K562 (cell line): ENCODE measurements around the gene KLK1. TPM values are rescaled to one million over a fixed set of nuclear protein-coding genes. Genes with fewer than 3 reads are reported as not detected.
A peak's percentile ranks its signal among the peaks of the same experiment; 100 is the strongest.

ENCODE experiments used
- ARID1B ChIP-seq: fragments of 450-650 bp; IDR thresholded peaks from 2 replicates; pipeline ENCODE4 v1.6.1; 2016; ENCODE audit warnings: antibody characterized with exemption, mild to moderate bottlenecking, inconsistent platforms
- CBFA2T2 ChIP-seq: fragments of 450-650 bp; conservative IDR thresholded peaks from 2 replicates; pipeline ENCODE4 v1.6.1; 2017; ENCODE audit warnings: mild to moderate bottlenecking
- CXXC5 ChIP-seq: fragments of 250-450 bp; sonication (Bioruptor Pico); IDR thresholded peaks from 2 replicates; pipeline ENCODE4 v1.8.0; 2022; ENCODE audit warnings: inconsistent platforms, mild to moderate bottlenecking, moderate library complexity
- EP400 ChIP-seq: fragments of 450-650 bp; IDR thresholded peaks from 2 replicates; pipeline ENCODE4 v1.6.1; 2017; ENCODE audit warnings: antibody characterized with exemption, mild to moderate bottlenecking, moderate library complexity
- FOXM1 ChIP-seq, 2 experiments: fragments of 450-650 bp in 1 of 2; sonication (generic) in 1 of 2; formaldehyde crosslinking in 1 of 2; IDR thresholded peaks; 2 replicates each; pipeline versions ENCODE4 v1.6.1 to v1.9.0; 2017 to 2022; ENCODE audit warnings: low read depth in 2 of 2, mild to moderate bottlenecking in 2 of 2, missing genetic modification reagents in 1 of 2, moderate library complexity in 1 of 2
- L3MBTL2 ChIP-seq: fragments of 450-650 bp; IDR thresholded peaks from 2 replicates; pipeline ENCODE4 v1.6.1; 2016; ENCODE audit warnings: mild to moderate bottlenecking, moderate library complexity
- MYC ChIP-seq, 2 experiments: fragments of 250-450 bp in 1 of 2; sonication (Bioruptor Pico) in 1 of 2; IDR thresholded peaks; 2 replicates each; pipeline versions ENCODE4 v1.5.1 to v1.6.1; 2012 to 2021; ENCODE audit warnings: low read depth in 2 of 2, borderline replicate concordance in 1 of 2, improper control_type of control experiment in 1 of 2, low read length in 1 of 2, mild to moderate bottlenecking in 1 of 2, moderate library complexity in 1 of 2
- NCOA1 ChIP-seq: fragments of 450-650 bp; IDR thresholded peaks from 2 replicates; pipeline ENCODE4 v1.6.1; 2016; ENCODE audit warnings: low read depth
- NFE2L1 ChIP-seq: fragments of 450-650 bp; IDR thresholded peaks from 2 replicates; pipeline ENCODE4 v1.6.1; 2016; ENCODE audit warnings: missing genetic modification characterization, low read depth, mild to moderate bottlenecking, missing compliant biosample characterization, moderate library complexity, borderline replicate concordance
- NRF1 ChIP-seq, 2 experiments: fragments of 450-650 bp; IDR thresholded peaks in 1 of 2; conservative IDR thresholded peaks in 1 of 2; 2 replicates each; pipeline ENCODE4 v1.6.1; 2014; ENCODE audit warnings: mild to moderate bottlenecking in 2 of 2
- SMARCE1 ChIP-seq: fragments of 450-650 bp; IDR thresholded peaks from 2 replicates; pipeline ENCODE4 v1.7.1; 2016; ENCODE audit warnings: mild to moderate bottlenecking
- ZEB2 ChIP-seq: fragments of 450-650 bp; IDR thresholded peaks from 2 replicates; pipeline ENCODE4 v1.6.1; 2016
- polyA plus RNA-seq, 8 experiments: library from polyadenylated mRNA; depleted of rRNA in 4 of 8; stranded (reverse) in 5 of 8; unstranded in 3 of 8; fragments of >200 nt; fragmentation: Nextera tagmentation in 2 of 8; fragmentation: Illumina TruSeq in 1 of 8; extraction: Ambion mirVana in 2 of 8; extraction: Trizol in 1 of 8; gene quantifications; 2 replicates each; pipeline versions ENCODE4 v1.2.1 to v1.2.3, GENCODE V29; 2011 to 2014; ENCODE audit warnings: inconsistent platforms in 1 of 8, missing spikeins in 1 of 8
- total RNA-seq, 7 experiments: library from RNA; depleted of rRNA in 6 of 7; stranded (reverse); fragments of >200 nt in 6 of 7; fragmentation: Illumina TruSeq in 2 of 7; extraction: Trizol in 2 of 7; gene quantifications; 2 replicates each; pipeline versions ENCODE4 v1.2.1 to v1.2.3, GENCODE V29; 2011 to 2021; ENCODE audit warnings: low replicate concordance in 1 of 7
- TF ChIP-seq, protein P1 (sequence below): fragments of 200-800 bp; sonication (Bioruptor generic); IDR thresholded peaks from 2 replicates; pipeline ENCODE4 v1.6.1; 2017; ENCODE audit warnings: missing genetic modification characterization, missing compliant biosample characterization
- TF ChIP-seq, protein P2 (sequence below): fragments of 250-450 bp; sonication (Bioruptor Pico); IDR thresholded peaks from 2 replicates; pipeline ENCODE4 v1.4.0; 2020
- TF ChIP-seq, protein P3 (sequence below): sonication (generic); formaldehyde crosslinking; IDR thresholded peaks from 2 replicates; pipeline ENCODE4 v1.8.0; 2023; ENCODE audit warnings: missing genetic modification reagents, mild to moderate bottlenecking, borderline replicate concordance
- TF ChIP-seq, protein P4 (sequence below): fragments of 450-650 bp; IDR thresholded peaks from 2 replicates; pipeline ENCODE4 v1.7.0; 2016; ENCODE audit warnings: borderline replicate concordance

KLK1 gene
- total and polyA plus RNA-seq, 9 of the 15 experiments (the other 6 are each of a cell fraction or from before 2014, with no cell fraction given) = 0.87 to 15.4 (median 9.1) TPM

DNA sequence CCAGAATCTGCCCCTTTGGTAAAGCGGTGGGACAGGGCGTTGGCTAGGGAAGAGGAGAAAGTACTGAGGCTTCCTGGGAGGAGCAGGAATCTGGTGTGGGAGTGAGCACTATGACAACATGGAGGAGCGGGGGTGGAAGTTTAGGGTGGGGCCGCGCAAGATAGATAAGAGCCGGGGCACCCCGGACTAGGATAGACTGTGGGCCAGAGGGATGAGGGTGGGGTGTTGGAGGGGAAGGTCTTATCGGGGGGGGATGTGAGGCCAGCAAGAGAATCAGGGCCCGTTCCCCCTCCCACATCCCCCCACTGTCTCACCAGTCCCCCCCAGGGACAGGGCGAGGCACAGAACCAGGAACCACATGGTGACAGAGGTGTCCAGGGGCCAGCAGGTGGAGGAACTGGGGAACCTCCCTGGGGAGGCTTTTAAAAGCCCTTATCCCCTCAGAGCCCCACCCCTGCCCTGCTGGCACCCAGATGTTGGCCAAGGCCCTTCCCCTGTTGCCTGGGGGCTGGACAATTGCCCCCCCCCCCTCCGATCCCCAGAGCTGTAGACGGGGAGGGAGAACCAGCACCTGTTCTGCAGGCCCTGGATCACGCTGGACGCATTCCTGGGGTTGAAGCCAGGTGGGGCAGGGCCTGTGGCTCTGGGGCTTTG, at the start of gene KLK1 (continued):
- TF ChIP-seq ARID1B = peak; percentile 83
- TF ChIP-seq, protein P1, sequence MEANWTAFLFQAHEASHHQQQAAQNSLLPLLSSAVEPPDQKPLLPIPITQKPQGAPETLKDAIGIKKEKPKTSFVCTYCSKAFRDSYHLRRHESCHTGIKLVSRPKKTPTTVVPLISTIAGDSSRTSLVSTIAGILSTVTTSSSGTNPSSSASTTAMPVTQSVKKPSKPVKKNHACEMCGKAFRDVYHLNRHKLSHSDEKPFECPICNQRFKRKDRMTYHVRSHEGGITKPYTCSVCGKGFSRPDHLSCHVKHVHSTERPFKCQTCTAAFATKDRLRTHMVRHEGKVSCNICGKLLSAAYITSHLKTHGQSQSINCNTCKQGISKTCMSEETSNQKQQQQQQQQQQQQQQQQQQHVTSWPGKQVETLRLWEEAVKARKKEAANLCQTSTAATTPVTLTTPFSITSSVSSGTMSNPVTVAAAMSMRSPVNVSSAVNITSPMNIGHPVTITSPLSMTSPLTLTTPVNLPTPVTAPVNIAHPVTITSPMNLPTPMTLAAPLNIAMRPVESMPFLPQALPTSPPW = peak; percentile 91
- TF ChIP-seq FOXM1 (IDR thresholded peaks at IDR 0.05; ENCODE audit: low read depth) = 0 out of 2 replicates have a peak, but pooled peaks have one; percentile 24
- no peak for TF ChIP-seq FOXM1 (CRISPR knock-in tag; IDR thresholded peaks at IDR 0.05; ENCODE audit: low read depth)
- TF ChIP-seq SMARCE1 = peak; percentile 87
- TF ChIP-seq, protein P2, sequence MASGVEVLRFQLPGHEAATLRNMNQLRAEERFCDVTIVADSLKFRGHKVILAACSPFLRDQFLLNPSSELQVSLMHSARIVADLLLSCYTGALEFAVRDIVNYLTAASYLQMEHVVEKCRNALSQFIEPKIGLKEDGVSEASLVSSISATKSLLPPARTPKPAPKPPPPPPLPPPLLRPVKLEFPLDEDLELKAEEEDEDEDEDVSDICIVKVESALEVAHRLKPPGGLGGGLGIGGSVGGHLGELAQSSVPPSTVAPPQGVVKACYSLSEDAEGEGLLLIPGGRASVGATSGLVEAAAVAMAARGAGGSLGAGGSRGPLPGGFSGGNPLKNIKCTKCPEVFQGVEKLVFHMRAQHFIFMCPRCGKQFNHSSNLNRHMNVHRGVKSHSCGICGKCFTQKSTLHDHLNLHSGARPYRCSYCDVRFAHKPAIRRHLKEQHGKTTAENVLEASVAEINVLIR (CRISPR knock-in tag) = no peak
- peak; percentile 42; the same call in 1 of the 2 replicates for TF ChIP-seq ZEB2
- TF ChIP-seq, protein P3, sequence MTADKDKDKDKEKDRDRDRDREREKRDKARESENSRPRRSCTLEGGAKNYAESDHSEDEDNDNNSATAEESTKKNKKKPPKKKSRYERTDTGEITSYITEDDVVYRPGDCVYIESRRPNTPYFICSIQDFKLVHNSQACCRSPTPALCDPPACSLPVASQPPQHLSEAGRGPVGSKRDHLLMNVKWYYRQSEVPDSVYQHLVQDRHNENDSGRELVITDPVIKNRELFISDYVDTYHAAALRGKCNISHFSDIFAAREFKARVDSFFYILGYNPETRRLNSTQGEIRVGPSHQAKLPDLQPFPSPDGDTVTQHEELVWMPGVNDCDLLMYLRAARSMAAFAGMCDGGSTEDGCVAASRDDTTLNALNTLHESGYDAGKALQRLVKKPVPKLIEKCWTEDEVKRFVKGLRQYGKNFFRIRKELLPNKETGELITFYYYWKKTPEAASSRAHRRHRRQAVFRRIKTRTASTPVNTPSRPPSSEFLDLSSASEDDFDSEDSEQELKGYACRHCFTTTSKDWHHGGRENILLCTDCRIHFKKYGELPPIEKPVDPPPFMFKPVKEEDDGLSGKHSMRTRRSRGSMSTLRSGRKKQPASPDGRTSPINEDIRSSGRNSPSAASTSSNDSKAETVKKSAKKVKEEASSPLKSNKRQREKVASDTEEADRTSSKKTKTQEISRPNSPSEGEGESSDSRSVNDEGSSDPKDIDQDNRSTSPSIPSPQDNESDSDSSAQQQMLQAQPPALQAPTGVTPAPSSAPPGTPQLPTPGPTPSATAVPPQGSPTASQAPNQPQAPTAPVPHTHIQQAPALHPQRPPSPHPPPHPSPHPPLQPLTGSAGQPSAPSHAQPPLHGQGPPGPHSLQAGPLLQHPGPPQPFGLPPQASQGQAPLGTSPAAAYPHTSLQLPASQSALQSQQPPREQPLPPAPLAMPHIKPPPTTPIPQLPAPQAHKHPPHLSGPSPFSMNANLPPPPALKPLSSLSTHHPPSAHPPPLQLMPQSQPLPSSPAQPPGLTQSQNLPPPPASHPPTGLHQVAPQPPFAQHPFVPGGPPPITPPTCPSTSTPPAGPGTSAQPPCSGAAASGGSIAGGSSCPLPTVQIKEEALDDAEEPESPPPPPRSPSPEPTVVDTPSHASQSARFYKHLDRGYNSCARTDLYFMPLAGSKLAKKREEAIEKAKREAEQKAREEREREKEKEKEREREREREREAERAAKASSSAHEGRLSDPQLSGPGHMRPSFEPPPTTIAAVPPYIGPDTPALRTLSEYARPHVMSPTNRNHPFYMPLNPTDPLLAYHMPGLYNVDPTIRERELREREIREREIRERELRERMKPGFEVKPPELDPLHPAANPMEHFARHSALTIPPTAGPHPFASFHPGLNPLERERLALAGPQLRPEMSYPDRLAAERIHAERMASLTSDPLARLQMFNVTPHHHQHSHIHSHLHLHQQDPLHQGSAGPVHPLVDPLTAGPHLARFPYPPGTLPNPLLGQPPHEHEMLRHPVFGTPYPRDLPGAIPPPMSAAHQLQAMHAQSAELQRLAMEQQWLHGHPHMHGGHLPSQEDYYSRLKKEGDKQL (CRISPR knock-in tag) = 0 out of 2 replicates have a peak, but pooled peaks have one; percentile 64
- no peak for TF ChIP-seq CBFA2T2
- TF ChIP-seq NRF1 (conservative IDR thresholded peaks at IDR 0.05 in 1 of 2, IDR thresholded peaks at IDR 0.05 in 1 of 2) = peak; percentile 41 to 44; a peak in 2 of 4 replicates
- TF ChIP-seq, protein P4, sequence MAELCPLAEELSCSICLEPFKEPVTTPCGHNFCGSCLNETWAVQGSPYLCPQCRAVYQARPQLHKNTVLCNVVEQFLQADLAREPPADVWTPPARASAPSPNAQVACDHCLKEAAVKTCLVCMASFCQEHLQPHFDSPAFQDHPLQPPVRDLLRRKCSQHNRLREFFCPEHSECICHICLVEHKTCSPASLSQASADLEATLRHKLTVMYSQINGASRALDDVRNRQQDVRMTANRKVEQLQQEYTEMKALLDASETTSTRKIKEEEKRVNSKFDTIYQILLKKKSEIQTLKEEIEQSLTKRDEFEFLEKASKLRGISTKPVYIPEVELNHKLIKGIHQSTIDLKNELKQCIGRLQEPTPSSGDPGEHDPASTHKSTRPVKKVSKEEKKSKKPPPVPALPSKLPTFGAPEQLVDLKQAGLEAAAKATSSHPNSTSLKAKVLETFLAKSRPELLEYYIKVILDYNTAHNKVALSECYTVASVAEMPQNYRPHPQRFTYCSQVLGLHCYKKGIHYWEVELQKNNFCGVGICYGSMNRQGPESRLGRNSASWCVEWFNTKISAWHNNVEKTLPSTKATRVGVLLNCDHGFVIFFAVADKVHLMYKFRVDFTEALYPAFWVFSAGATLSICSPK = no peak
- peak; percentile 57 for TF ChIP-seq L3MBTL2
- peak; percentile 36; the same call in 1 of the 2 replicates for TF ChIP-seq CXXC5 (CRISPR knock-in tag)
- peak; percentile 52 for TF ChIP-seq EP400
- TF ChIP-seq MYC (IDR thresholded peaks at IDR 0.05; ENCODE audit: low read depth, low read length) = peak; percentile 12; the same call in 1 of the 2 replicates
- peak; percentile 41; the same call in 1 of the 2 replicates for TF ChIP-seq MYC (CRISPR knock-in tag; IDR thresholded peaks at IDR 0.05; ENCODE audit: borderline replicate concordance, low read depth)
- peak; percentile 56; the same call in 1 of the 2 replicates for TF ChIP-seq NCOA1
- TF ChIP-seq NFE2L1 (tag) = no peak
